C4-2B (cell line): Measurements from ENCODE around the gene CDR2.

Experiments
- H3K27ac ChIP-seq: fragments of 450-650 bp; 2 replicates; pipeline ENCODE4 v1.5.1; 2017
- CTCF ChIP-seq: fragments of 450-650 bp; conservative IDR thresholded peaks from 2 replicates; pipeline ENCODE4 v1.5.1; 2017; ENCODE audit warnings: mild to moderate bottlenecking
- ZFX ChIP-seq: fragments of 450-650 bp; IDR thresholded peaks from 2 replicates; pipeline ENCODE4 v1.6.1; 2017

The CDR2 gene

GRCh38 chr16:22379656-22380055 lies 5.2 kb upstream of the CDR2 start:
- TF ChIP-seq CTCF (no peak), ZFX (no peak)
- H3K27ac ChIP-seq = no peak overlapping the region

GRCh38 chr16:22375963-22376640 lies 1.7 kb upstream of the CDR2 start:
- H3K27ac ChIP-seq = no peak overlapping the region
- TF ChIP-seq ZFX (no peak), CTCF (no peak)

- TF ChIP-seq CTCF (no peak), ZFX (no peak)
- H3K27ac ChIP-seq = peak overlapping the region; percentile 80
Observed at GRCh38 chr16:22375117-22375962, 921 bp upstream of the CDR2 start.

- TF ChIP-seq CTCF = no peak
- TF ChIP-seq ZFX = peak; percentile 77
- H3K27ac ChIP-seq = peak overlapping the region; percentile 80
Observed at GRCh38 chr16:22373662-22374310, 633 bp downstream of the CDR2 start.

- TF ChIP-seq CTCF = no peak
- TF ChIP-seq ZFX = no peak
- peak overlapping the region; percentile 80 for H3K27ac ChIP-seq
Observed at GRCh38 chr16:22372882-22373661, 1.3 kb downstream of the CDR2 start.

- TF ChIP-seq ZFX = no peak
- no peak for TF ChIP-seq CTCF
- no peak overlapping the region for H3K27ac ChIP-seq
Observed at GRCh38 chr16:22370038-22370820, 4.2 kb downstream of the CDR2 start.
